ENCODE results near the gene AGMO.

AGMO gene

DNA sequence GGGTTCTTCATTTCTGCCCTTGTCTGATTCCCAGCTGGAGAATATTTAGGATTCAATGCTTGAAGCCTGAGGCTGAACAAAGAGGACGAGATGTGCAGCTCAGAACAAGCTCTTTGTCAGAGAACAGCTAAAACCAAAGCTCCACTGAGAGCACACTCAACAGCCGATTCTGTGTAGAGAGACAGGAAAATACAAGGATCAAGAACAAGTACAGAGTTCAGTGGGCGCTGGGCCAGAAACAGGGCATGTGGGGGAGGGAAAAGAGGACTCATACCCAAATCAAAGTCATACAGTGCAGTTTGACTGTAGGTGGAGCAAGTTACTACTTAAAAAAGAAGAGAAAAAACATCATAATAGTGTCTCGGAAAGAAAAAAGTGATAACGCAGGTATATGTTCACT is at the start of gene AGMO:
Gene AGMO, minus strand, starts transcription at position 181 of the 400 bp plus-strand sequence.
- no peak for DNase-seq (ENCODE audit: low read depth, low spot score)

DNA sequence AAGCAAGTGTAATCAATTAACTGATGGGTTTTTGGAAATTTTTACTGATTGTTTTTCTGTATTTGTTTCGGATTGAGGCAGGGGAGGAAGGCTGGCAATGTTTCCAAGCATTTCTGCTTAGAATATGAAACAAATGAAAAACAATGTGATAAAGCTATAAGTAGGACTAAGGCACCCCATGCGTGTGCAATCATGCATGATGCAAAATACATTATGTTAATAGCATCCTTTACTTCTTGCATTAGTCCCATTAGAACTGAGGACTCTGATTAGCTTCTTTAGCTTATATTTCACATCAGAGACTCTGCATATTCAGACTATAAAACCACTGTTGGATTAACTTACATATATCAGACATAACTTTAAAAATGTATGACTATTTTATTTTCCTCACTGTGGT is 48.7 kb upstream of the AGMO start:
- DNase-seq (ENCODE audit: low read depth, low spot score), result no peak

DNA sequence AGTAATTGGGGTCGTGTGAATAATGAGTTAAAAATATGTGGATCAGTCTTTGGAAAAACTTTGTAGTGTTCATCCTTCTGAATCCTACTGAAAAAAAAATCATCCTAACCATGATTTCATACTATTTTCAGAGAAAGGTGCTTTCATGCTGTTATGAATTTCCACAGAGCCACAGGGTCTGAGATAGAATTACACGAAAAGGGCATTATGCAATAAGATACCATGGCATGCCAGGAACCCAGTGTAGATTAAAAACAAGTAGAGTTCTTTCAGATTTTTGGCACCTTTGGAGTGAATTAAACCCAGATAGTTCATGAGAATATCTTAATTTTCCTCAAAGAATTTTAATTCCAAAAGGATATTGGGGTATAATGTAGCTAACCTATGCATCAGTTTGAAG is 47.5 kb upstream of the AGMO start:
- no peak for DNase-seq (ENCODE audit: low read depth, low spot score)

DNA sequence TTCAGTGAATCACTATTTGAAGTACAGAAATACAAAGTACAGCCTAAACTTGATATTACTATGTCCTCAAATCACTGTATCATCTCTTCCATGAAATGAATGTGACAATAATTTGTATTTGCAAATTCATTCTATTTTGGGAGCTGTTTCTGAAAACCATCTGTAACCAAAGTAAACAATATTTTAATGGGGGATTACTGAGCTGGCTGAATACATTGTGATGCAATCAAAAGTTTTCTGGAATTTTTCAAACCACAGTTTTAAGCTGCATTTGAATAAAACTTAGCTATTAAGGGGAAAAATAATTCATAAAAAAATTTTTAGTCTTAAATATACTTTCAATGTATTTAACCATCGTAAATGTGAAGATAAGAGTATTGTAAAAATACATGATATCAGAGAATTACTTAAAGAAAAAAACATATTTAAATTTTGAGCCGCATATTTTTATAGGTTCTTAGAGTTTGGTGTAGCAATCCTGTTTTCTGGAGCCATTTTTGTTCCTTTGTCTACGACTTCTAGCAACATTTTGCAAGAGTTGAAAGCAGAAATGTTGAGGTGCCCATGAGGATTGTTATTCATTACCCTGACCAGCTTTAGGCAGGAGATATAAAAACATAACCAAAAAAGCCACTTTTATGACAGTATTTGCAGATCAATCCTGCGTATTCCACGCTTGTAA is 45.9 kb upstream of the AGMO start:
- DNase-seq (ENCODE audit: low read depth, low spot score), result no peak

DNA sequence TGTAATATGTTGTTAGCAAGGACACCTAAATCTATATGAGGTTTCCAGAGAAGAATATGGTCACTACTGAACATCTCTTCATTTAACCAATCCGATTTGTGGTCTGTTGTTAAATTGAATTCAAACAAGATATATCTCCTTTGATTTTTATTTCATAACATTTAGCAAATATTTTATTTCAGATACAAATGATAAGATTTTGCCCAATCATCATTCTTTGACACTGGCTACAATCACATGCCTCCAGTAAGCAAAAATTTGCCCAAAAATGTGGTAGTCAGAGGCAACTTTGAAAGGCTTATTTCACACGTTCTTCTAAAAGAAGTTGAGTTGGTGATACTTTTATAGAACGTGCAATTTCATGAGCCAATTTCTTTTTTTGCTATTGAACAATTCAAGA is 44.7 kb upstream of the AGMO start:
- no peak for DNase-seq (ENCODE audit: low read depth, low spot score)

DNA sequence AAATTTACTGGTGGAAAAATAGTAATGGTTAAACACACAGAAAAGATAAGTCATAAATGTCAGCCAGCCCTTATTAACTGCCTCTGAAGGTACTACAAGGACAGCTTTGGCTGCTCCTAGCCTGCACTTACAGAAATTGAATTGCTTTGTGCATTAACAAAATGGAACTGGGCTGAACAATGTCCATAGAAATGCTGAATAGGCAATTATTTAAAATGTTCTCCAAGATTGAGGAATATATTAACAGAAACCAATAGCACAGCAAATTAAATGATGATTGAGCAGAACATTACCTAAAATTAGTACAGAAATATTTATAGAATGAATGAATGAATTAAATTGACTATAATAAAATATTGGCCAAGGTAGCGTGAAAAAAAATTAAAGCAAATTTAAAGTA is 42.4 kb upstream of the AGMO start:
- no peak for DNase-seq (ENCODE audit: low read depth, low spot score)

DNA sequence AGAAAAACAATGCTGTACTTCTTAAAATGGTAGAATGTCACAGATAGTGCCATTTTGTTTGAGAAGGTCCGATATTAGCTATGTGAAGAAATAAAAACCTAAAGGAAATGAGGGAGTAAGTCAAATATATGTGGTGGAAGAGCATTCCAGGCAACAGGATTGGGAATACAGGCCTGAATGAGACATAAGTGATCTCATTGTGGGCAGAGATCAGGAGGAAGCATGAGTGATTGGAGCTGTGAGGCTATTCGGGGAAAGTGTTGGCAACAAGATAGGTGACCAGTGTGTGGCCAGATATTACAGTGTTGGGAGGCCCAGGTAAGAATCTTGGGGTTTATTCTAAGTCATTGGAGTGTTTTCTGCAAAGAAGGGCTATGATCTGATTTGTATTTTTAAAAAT is 41.3 kb upstream of the AGMO start:
- no peak for DNase-seq (ENCODE audit: low read depth, low spot score)

DNA sequence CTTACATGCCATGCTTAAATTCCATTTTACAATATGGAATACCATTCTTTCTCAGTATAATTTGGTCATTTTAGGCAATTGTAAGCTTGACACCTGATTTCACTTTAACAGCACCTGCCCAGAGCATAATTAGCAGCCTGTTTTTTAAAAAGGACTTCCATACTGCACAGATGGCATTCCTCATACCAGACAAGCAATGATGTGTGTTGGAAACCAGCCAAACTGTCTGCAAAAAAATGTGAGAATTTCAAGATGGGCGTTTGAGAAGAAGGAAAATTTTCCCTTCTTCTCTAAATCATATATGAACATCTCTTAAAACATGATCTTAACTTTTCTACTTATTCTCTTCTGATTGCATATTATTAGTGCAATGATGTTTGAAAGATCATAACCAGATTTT is 40.4 kb upstream of the AGMO start:
- DNase-seq (ENCODE audit: low read depth, low spot score), result no peak

DNA sequence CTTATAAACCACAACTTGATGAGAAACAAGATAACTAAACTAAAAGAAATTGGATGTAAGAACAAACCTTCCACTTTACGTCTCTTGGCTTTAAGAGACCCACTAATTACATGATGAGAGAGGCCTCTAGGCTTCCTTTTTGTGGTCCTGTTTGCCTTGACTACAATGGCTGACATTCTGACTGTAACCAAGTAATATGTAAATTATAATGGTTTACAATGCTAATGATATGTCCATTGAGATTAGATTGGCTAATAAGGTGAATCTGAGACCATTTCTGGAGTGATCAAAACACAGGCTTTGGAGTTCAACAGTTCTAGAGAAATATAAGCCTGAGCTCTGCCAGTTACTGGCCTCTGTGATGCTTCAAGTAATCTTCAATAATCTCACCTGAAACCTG is 39.4 kb upstream of the AGMO start:
- no peak for DNase-seq (ENCODE audit: low read depth, low spot score)

DNA sequence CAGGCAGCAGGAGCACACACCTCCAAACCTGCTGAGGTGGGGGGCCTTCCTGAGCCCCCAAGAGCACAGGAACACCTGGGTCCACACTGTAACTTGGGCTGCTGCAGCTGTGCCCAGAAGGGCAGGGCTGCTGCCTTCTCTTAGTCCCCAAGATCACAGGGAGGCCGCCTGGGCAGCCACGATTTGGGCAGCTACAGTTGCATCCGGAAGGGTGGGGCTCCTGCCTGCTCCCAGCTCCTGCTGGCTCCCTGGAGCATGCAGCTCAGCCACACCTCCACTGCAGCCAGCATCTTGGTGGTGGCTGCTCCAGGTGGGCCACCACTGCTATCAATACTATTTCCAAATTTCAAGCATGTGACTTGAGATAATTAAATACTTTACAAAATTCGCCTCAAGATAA is 38.5 kb upstream of the AGMO start:
- no peak for DNase-seq (ENCODE audit: low read depth, low spot score)

DNA sequence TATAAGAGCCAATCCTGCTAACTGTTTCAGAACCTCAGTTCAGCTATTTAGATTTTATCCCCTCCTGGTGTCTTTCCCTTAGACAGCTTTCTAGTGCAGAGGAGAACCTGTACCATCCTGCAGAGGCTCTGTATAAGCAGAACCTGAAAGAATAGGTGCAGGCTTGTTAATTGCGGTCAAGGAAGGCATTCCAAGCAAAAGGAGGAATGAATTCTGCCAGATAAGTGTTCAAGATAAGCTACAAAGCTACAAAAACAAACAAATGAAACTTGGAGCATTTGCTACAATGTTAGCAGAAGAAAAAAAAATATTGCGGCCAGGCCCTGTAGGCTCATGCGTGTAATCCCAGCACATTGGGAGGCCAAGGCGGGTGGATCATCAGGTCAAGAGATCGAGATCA is 32.6 kb upstream of the AGMO start:
- DNase-seq (ENCODE audit: low read depth, low spot score), result no peak

DNA sequence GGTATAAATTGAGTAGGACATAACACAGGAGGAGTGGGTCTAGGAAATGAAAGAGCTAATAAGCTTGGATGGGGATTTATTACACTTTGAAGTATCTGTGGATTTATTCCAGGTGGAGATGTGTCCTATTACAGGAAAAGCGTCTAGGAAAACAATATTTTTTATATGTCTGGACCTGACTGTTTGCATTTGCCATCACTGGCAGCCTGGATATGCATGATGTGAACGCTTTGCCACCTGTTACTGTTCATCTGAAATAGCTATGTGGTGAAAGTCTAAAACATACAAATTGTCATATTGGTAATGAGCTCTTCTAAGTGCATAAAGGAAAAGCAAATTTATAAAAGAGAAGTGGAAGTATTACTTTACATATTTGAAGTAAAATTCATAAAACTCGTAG is 31.6 kb upstream of the AGMO start:
- no peak for DNase-seq (ENCODE audit: low read depth, low spot score)

DNA sequence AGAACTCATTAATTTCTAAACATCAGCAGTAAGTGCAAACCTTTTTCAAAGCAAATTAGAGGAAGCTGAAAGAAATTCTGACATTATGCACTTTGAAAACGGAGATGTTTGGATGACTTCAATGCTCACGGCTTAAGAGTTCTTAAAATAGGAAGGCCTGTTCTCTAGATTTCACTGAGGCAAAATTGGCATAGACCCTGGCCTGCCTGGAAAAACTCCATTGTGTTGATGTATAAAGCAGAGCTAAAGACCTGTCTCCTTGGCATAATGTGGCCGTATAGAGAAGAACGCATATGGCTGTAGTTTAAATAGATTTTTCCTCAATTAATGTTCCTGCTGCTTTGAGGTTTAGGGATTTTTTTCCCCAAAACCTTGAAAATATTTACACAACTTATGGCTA is 24.5 kb upstream of the AGMO start:
- DNase-seq (ENCODE audit: low read depth, low spot score), result no peak

DNA sequence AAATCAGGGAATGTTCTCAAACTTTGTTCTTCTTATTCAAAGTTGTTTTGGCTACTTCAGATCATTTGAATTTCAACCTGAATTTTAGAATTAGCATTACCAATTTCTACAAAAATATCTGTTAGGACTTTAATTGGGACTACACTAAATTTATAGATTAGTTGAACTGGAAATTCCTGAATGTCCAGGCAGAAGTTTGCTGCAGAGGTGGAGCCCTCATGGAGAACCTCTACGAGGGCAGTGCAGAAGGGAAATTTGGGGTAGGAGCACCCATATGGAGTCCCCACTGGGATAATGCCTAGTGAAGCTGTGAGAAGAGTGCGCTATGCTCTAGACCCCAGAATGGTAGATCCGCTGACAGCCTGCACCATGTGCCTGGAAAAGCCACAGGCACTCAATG is 22.8 kb upstream of the AGMO start:
- DNase-seq (ENCODE audit: low read depth, low spot score), result no peak

DNA sequence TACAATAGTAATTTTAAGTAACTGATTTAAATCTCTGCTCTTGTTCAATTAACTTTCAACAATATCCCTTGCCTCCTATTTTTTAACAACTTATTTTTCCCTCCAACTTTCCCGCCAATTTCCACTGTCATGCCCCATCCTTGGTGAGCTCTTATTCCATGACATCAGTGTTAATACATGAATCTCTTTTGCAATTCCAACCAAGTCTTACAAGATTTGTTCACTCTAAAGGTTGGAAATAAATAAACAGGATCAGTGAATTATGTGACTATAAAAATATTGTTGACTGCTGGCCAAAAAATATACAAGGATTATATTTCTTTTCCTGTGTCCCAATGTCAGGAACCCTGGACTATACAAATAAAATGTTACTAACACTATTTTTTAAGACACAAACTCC is 21.0 kb upstream of the AGMO start:
- DNase-seq (ENCODE audit: low read depth, low spot score), result no peak

DNA sequence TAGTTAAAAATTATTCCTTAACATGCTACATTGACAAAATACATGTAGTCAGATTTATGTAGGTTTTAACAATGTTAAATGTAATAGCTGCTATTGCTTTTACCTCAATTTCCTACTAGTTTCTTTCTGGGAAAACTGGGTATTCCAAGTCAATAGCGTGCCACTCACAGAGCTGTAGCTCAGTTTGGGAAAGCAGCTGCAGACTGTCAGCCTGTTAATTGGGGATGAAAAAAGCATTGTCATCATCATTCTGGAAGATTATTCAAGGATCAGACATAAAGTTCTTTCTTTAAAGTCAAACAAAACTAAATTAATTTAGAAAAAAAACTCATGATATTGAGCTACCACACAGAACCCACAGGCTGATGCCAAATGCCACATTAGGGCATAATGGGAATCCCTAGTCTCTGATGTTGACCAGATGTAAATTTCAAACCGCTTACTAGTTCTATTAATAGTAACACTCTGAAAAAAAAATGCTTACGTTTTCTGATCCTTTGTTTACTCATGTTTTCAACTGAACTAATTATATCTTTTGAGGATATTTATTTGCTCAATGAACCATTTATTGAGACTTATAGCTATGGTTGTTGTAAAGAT is 19.6 kb upstream of the AGMO start:
- DNase-seq (ENCODE audit: low read depth, low spot score), result no peak

DNA sequence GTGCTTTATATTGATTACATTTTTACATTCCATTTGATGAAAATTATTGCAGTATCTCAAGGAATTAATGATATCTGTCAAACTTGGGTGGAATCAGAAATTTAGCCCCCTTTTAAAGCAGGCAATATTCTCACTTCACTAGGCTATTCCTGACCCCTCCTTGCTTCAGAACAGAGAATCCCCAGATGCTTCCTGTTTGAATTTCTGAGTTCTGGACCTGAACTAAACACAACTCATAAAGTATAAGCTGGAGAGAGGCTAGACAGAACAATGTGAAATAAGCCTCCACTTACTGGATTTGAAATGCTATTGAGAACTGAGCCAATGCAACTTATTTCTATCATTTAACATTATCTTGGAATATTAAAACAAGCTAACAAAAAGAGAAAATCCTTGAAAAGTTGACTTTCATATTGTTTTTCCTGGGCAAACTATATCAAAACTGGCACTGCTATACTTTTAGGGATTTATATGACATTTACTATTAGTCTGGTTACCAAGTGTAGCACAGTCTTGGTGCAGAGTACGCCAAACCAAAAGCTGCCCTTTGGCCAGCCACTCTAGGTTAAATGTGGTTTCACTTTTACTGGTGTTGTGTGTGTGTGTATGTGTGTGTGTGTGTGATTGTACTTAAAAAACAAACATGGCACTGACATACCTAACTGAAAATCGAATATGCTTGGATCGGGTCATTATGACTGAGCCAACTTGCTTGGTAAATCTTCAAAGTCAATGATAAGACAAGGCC is 19.0 kb upstream of the AGMO start:
- no peak for DNase-seq (ENCODE audit: low read depth, low spot score)

DNA sequence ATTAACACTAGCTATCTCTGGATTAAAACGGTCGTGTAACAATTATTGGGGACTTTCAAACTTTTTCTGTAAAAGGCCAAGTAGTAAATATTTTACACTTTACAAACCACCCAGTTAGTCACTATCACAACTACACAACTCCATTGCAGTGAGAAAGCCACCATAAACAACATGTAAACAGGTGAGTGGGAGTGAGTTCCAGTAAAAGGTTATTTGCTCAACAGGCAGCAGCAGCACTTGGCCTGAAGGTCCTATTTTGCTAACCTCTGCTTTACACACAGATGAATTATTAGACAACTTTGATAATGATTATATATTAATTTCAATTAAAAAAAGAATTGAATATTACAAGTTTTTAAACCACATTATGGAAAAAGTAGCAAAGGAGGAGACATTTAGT is 15.8 kb upstream of the AGMO start:
- DNase-seq (ENCODE audit: low read depth, low spot score), result no peak

DNA sequence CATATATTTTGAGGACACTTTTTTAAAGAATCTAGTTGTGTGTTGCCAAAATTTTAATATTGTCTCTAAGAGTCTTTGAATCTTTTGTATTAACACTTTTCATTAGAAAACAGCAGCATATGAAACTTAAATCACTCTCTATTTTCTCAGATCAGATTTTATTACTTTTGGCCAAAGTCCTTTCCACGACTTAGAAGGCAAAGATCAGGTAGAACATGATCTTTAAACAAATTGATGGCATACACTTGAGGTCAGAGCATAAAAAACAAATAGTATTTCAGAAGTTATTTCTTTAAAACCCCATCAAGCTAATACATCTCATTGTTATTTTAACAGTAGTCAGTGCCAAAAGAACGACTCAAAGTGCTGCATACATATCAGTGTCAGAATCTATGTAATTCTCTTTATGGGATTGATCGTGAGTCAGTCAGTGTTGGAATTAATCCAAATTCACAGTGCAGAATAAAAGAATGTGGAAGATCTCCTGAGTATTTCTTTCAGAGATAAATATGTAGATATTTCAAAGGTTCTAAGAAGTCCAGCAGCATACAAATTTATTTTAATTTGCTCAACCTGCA is 9.6 kb upstream of the AGMO start:
- DNase-seq (ENCODE audit: low read depth, low spot score), result no peak

DNA sequence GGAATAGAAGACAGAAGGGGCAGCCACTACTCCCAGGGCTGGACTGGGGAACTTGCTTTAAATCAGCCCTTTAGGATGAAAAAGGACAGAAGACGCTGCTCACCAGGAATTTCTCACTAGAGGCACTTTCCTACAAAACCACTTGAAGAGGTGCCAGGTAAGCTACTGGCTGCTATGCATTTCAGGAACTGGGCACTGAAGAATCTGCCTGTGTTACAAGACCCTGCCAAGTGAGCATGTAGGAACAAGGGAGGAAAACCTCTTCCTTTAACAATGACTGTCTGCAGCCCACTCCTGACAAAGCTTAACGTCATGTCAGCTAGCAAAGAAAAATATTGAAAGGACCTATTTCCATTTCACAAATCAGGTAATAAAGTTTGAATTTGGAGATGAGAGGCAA is 5.8 kb upstream of the AGMO start:
- no peak for DNase-seq (ENCODE audit: low read depth, low spot score)

DNA sequence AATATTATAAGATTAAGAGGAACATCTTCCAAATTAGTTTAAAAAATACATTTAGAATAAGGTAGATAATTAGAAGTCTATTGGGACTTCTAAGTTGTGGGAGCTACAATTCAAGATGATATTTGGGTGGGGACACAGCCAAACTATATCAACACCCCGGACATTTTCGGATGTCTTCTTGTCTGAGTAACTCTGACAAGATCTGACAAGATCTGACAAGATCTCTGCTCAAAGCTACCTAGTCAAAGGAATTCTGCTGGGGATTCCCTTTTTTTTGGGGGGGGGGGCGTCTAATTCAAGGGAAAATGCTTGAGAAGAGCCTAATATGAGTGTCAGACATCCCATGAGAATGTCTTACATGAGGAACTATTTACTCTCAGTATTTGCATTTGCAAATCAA is 5.2 kb upstream of the AGMO start:
- no peak for DNase-seq (ENCODE audit: low read depth, low spot score)

DNA sequence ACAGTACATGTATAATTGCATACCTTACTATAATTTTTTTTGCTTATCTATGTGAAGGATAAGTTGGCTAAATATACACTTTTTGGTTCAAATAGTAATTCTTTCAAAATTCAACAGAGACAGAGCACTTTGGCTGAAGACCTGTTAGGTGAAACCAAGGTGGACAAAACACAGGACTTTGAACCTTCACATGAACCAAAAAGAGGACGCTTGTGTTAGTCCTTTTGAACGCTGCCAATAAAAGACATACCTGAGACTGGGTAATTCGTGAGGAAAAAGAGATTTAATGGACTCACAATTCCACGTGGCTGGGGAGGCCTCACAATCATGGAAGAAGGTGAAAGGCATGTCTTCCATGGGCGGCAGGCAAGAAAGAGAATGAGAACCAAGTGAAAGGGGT is 4.7 kb upstream of the AGMO start:
- no peak for DNase-seq (ENCODE audit: low read depth, low spot score)

DNA sequence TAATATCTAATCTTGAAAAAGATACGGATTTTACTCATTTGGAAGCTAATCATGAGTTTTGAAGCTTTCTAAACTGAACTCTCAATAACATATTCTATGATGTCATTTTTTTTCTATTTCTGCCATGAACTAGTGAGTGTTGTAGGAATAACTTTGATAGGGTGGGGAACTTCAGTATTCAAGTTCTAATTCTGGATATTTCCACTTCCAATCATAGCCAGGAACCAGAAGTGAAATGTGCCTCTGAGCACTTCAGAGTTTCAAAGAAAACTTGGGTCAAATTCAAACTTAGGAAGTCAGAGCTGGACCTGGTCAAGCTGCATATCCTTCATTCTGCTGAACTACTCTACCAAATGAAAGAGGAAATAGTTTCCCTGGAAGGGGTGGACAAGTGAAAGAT is 847 bp downstream of the AGMO start:
- no peak for DNase-seq (ENCODE audit: low read depth, low spot score)
